Cardiac muscle cell (in vitro differentiated cells and primary cell): ENCODE data around the gene FBXL17. TPM values are rescaled to one million over a fixed set of nuclear protein-coding genes. Genes with fewer than 3 reads are reported as not detected.

Experiments used
- DNase-seq, 2 donors: peaks; one replicate each; pipeline versions ENCODE4 v3.0.0 to v3.0.0-alpha.2; 2010 to 2017; ENCODE audit warnings: low read depth in 1 of 2, low spot score in 1 of 2
- H3K27ac ChIP-seq: fragments of 200-600 bp; sonication (generic); 2 replicates; pipeline ENCODE4 v1.5.1; 2016
- H3K27me3 ChIP-seq: fragments of 200-600 bp; sonication (generic); 2 replicates; pipeline ENCODE4 v1.6.0; 2016; ENCODE audit warnings: control low read depth
- H3K36me3 ChIP-seq: fragments of 200-600 bp; sonication (generic); 2 replicates; pipeline ENCODE4 v1.5.1; 2016; ENCODE audit warnings: control low read depth
- H3K4me1 ChIP-seq: fragments of 200-600 bp; sonication (generic); 2 replicates; pipeline ENCODE4 v1.8.1; 2017; ENCODE audit warnings: low read depth, mild to moderate bottlenecking, mixed run types
- H3K4me3 ChIP-seq: fragments of 200-600 bp; sonication (generic); 2 replicates; pipeline ENCODE4 v1.5.1; 2016; ENCODE audit warnings: mild to moderate bottlenecking
- H3K9me3 ChIP-seq: fragments of 200-600 bp; sonication (generic); 2 replicates; pipeline ENCODE4 v1.5.1; 2017; ENCODE audit warnings: low read depth, mild to moderate bottlenecking, control low read depth
- polyA plus RNA-seq: library from polyadenylated mRNA; unstranded; fragments of >200 nt; fragmentation: Nextera tagmentation; extraction: Ambion mirVana; gene quantifications from 2 replicates; pipeline ENCODE4 v1.2.1, GENCODE V29; 2016
- total RNA-seq: library from RNA; depleted of rRNA; stranded (reverse); fragments of >200 nt; gene quantifications from 2 replicates; pipeline ENCODE4 v1.2.3, GENCODE V29; 2016
- TF ChIP-seq, protein P1 (sequence below): IDR thresholded peaks from 2 replicates; pipeline ENCODE4 v1.5.1; 2012; ENCODE audit warnings: low read depth, mild to moderate bottlenecking, low read length

FBXL17 gene
- total and polyA plus RNA-seq, 2 experiments from 2014 or later: 18.3 to 22.9 TPM

DNA sequence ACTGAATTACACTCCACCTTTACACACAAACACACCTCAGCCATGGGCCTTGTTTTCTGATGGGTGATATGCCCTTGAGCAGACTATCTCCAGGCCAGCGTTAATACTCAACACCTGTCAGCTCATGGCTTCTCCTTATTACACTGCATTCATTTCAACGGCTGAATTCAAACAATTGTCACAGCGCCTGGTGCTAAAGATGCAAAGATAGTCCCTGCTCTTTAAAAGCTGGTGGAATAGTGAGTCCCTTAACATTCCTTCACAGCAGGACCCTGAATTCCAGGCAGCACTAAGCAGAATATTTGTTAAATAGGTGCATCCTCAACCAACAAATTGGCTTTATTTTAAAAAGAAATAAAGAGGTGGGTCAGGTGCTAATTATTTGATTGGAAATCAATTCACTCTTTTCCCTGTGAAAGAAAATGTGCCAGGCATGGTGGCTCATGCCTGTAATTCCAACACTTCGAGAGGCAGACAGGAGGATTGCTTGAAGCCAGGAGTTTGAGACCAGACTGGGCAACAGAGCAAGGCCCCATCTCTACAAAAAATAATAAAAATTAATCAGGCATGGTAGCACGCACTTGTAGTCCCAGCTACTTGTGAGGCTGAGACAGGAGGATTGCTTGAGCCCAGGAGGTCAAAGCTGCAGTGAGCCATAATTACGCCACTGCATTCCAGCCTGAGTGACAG, 555.4 kb downstream of the FBXL17 start:
- no peak overlapping the region for H3K27ac ChIP-seq

DNA sequence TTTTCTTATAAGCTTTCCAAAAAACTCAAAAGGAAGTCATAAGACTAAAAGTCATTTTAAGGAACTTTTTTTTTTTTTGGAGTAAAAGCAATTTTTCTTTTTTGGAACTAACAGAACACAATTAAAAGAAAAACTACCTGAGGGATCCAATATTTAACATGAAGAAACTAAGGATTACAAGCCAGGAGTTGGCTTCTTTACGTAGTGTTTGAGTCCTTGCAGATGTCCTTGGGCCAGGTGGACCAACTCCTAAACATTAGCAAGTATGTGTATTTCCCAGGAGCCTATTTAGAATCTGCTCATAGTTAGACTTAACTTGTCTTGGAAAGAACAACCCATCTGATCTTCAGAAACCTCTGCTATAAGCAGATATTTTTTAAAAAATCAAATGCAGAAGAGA, 557.1 kb downstream of the FBXL17 start:
- H3K27ac ChIP-seq: no peak overlapping the region
- no peaks in the 10 kb centered on the region for H3K4me1 ChIP-seq
- TF ChIP-seq, protein P1, sequence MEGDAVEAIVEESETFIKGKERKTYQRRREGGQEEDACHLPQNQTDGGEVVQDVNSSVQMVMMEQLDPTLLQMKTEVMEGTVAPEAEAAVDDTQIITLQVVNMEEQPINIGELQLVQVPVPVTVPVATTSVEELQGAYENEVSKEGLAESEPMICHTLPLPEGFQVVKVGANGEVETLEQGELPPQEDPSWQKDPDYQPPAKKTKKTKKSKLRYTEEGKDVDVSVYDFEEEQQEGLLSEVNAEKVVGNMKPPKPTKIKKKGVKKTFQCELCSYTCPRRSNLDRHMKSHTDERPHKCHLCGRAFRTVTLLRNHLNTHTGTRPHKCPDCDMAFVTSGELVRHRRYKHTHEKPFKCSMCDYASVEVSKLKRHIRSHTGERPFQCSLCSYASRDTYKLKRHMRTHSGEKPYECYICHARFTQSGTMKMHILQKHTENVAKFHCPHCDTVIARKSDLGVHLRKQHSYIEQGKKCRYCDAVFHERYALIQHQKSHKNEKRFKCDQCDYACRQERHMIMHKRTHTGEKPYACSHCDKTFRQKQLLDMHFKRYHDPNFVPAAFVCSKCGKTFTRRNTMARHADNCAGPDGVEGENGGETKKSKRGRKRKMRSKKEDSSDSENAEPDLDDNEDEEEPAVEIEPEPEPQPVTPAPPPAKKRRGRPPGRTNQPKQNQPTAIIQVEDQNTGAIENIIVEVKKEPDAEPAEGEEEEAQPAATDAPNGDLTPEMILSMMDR: no peak
- H3K36me3 ChIP-seq: no peaks in the 10 kb centered on the region
- no peak for DNase-seq
- peaks cover 86% of the 10 kb centered on the region for H3K27me3 ChIP-seq
- no peaks in the 10 kb centered on the region for H3K9me3 ChIP-seq
- no peak overlapping the region for H3K4me3 ChIP-seq

More for the DNA sequence above, 555.4 kb downstream of the FBXL17 start:
- TF ChIP-seq, protein P1: no peak
- H3K27me3 ChIP-seq: peaks cover 88% of the 10 kb centered on the region
- H3K9me3 ChIP-seq: no peaks in the 10 kb centered on the region
- no peaks in the 10 kb centered on the region for H3K4me1 ChIP-seq
- no peaks in the 10 kb centered on the region for H3K36me3 ChIP-seq
- no peak overlapping the region for H3K4me3 ChIP-seq
- no peak for DNase-seq

DNA sequence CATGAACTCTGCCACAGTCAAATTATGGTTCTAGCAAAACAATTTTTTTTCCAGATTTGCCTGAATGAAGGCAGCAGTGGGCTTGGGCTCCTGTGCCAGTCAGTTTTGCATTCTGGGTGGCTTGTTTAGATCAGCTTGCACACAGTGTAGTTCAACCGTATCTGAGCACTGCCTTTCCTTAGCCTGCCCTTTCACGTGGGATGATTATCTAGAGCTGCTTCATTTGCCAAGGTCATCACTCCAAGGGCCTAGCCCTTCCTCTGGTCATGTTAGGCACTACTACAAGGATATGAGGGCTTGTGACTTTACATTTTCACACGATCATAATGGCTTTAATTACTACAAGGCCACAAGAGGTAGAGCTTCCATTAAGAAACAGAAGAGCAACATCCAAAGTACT, 560.6 kb downstream of the FBXL17 start:
- H3K27me3 ChIP-seq: peaks cover 82% of the 10 kb centered on the region
- H3K36me3 ChIP-seq: no peaks in the 10 kb centered on the region
- H3K4me1 ChIP-seq: no peaks in the 10 kb centered on the region
- TF ChIP-seq, protein P1: no peak
- H3K4me3 ChIP-seq: no peak overlapping the region
- no peak for DNase-seq
- H3K9me3 ChIP-seq: no peaks in the 10 kb centered on the region
- H3K27ac ChIP-seq: no peak overlapping the region

DNA sequence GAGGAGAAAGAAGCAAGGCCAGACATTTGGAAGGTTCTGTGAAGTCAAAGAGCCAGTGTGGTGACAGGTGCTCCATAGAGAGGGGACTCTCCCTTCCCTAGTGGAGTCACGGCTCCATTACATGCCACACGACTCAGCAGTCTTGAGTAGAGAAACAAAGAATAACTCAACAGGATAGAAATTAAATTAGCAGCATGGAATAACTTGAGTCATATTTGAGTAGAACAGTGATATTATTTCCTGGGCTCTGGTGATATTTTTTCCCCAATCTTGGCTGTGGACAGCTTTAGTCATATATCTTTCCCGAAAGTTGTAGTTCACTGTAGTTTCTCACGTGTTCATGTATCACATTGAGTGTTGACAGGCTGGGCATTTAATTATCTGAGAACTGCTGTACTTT, 561.5 kb downstream of the FBXL17 start:
- peak in 1 of 2 donors; percentile 6 for DNase-seq
- Histone ChIP-seq H3K27me3 (peaks cover 82% of the 10 kb centered on the region), H3K9me3 (no peaks in the 10 kb centered on the region), H3K4me1 (no peaks in the 10 kb centered on the region), H3K27ac (no peak overlapping the region), H3K36me3 (no peaks in the 10 kb centered on the region), H3K4me3 (no peak overlapping the region)
- TF ChIP-seq, protein P1: no peak

DNA sequence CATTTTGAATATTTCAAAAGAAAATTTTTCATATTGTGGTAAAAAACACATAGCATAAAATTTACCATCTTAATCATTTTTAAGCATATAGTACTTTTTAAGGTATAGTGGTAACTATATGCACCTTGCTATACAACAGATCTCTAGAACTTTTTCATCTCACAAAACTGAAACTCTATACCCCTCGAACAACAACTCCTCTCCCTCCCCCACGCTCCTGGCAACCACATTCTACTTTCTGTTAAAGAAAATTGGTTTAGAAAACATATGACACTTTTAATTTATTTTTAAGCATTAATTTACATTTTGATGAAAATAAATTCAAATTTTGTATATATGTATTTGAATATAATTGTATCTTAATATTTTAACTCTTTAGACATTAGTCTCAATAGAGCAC, 563.9 kb downstream of the FBXL17 start:
- no peak overlapping the region for H3K4me3 ChIP-seq
- H3K4me1 ChIP-seq: no peaks in the 10 kb centered on the region
- H3K27ac ChIP-seq: no peak overlapping the region
- peaks cover 85% of the 10 kb centered on the region for H3K27me3 ChIP-seq
- no peaks in the 10 kb centered on the region for H3K9me3 ChIP-seq
- TF ChIP-seq, protein P1: no peak
- DNase-seq: no peak
- H3K36me3 ChIP-seq: no peaks in the 10 kb centered on the region

DNA sequence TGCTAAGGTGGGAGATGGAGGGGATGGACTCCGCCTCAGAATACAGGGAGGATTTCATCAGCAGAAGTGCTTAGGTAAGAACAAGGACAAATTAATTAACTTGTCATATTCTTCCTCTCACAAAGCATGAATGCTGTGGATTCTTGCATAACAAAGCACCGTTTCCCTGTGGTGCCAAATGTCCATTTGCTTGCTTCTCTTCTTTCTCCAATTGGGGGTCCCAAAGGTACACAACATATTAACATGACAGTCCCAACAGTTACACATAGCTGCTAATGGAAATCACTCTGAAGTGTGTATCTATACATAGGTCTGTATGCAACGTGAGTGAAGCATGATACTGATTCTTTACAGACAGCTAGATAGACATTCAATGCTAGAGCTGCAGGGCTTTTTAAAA, 564.5 kb downstream of the FBXL17 start:
- DNase-seq: no peak
- H3K4me1 ChIP-seq: peaks cover 2% of the 10 kb centered on the region
- no peak overlapping the region for H3K4me3 ChIP-seq
- TF ChIP-seq, protein P1: no peak
- no peaks in the 10 kb centered on the region for H3K36me3 ChIP-seq
- peaks cover 88% of the 10 kb centered on the region for H3K27me3 ChIP-seq
- H3K9me3 ChIP-seq: no peaks in the 10 kb centered on the region
- no peak overlapping the region for H3K27ac ChIP-seq
